K562 (cell line): ENCODE data around the gene MSH3. TPM values are rescaled to one million over a fixed set of nuclear protein-coding genes. Genes with fewer than 3 reads are reported as not detected.
"Not testable (repeated sequence)": the region's sequence is repeated elsewhere in the genome, so short reads cannot be mapped to it uniquely, and the experiment has no call there.

Experiments
- ATAC-seq: fragments of 200-7000 bp; cut with Tn5 transposase; 3 replicates; pipeline ENCODE4 v1.9.1; 2020; ENCODE audit warnings: moderate library complexity
- BruUV-seq: library from RNA; stranded (reverse); fragments of 400-500 nt; replicated peaks from 2 replicates; lab custom pipeline; 2021; lab: Mats Ljungman, UMichigan
- CTCF ChIA-PET: fragments of 300-600 bp; formaldehyde crosslinking; extraction: SDS; loops from one replicate; lab custom pipeline; 2021; ENCODE audit warnings: low intra/inter-chr PET ratio; lab: Yijun Ruan, JAX
- POLR2A ChIA-PET: fragments of 300-600, 350-650 bp; sonication (Branson Sonifier 250); formaldehyde crosslinking; extraction: SDS; loops from one replicate; lab custom pipeline; 2021; ENCODE audit warnings: antibody characterized with exemption, inconsistent platforms; lab: Yijun Ruan, JAX
- DNase-seq, 4 experiments: peaks; one replicate each; pipeline versions ENCODE4 v3.0.0 to v3.0.0-alpha.2; 2011 to 2018; ENCODE audit warnings: low spot score in 3 of 4, mixed read lengths in 3 of 4; ENCODE audit errors: extremely low read depth in 1 of 4
- FAIRE-seq: peaks from 2 replicates; lab custom pipeline; 2011; peaks lifted over from hg19 to GRCh38; lab: Jason Lieb, UNC
- H2AFZ ChIP-seq: 2 replicates; pipeline ENCODE4 v1.6.0; 2011; ENCODE audit warnings: low read depth, low read length, control low read depth, inconsistent platforms
- H3K27ac ChIP-seq: fragments of 200-600 bp; 3 replicates; pipeline ENCODE4 v1.8.0; 2011; ENCODE audit warnings: low read depth, mild to moderate bottlenecking, control low read depth, inconsistent platforms, low read length, moderate library complexity, mixed read lengths; ENCODE audit errors: extremely low read depth
- H3K27me3 ChIP-seq, 2 experiments: fragments of 300-600 bp in 1 of 2; 2 replicates in 1 of 2; 3 replicates in 1 of 2; pipeline versions ENCODE4 v1.6.0 to v1.8.0; 2011; ENCODE audit warnings: inconsistent platforms in 2 of 2, low read length in 2 of 2, mild to moderate bottlenecking in 1 of 2, mixed read lengths in 1 of 2, moderate library complexity in 1 of 2; ENCODE audit not compliant: control insufficient read depth in 2 of 2, insufficient read depth in 2 of 2
- H3K36me3 ChIP-seq: fragments of 300-600 bp; 3 replicates; pipeline ENCODE4 v1.8.0; 2011; ENCODE audit warnings: mild to moderate bottlenecking, low read length, inconsistent platforms; ENCODE audit not compliant: control insufficient read depth, insufficient read depth
- H3K4me1 ChIP-seq, 2 experiments: fragments of 200-600 bp in 1 of 2; replicated peaks in 1 of 2; 2 replicates in 1 of 2; 3 replicates in 1 of 2; pipeline versions ENCODE4 v1.5.1 to v1.8.0; 2011; ENCODE audit warnings: inconsistent platforms in 2 of 2, low read length in 2 of 2, mild to moderate bottlenecking in 1 of 2, mixed read lengths in 1 of 2, moderate library complexity in 1 of 2; ENCODE audit not compliant: control insufficient read depth in 2 of 2, insufficient read depth in 2 of 2
- H3K4me2 ChIP-seq: 2 replicates; pipeline ENCODE4 v1.6.1; 2011; ENCODE audit warnings: low read length, control low read depth, inconsistent platforms, mixed read lengths; ENCODE audit not compliant: insufficient read depth
- H3K4me3 ChIP-seq: fragments of 200-600 bp; sonication (generic), shearing (Covaris generic); 2 replicates; pipeline ENCODE4 v1.5.1; 2016; ENCODE audit warnings: control low read depth, inconsistent platforms
- H3K79me2 ChIP-seq: fragments of 200-600 bp; 3 replicates; pipeline ENCODE4 v1.8.0; 2011; ENCODE audit warnings: low read length, inconsistent platforms; ENCODE audit not compliant: control insufficient read depth, insufficient read depth
- H3K9ac ChIP-seq, 2 experiments: 2 replicates each; pipeline versions ENCODE4 v1.6.0 to v1.6.1; 2011; ENCODE audit warnings: low read depth in 2 of 2, low read length in 2 of 2, control low read depth in 1 of 2, inconsistent platforms in 1 of 2, mild to moderate bottlenecking in 1 of 2, mixed read lengths in 1 of 2; ENCODE audit not compliant: insufficient read depth in 1 of 2
- H3K9me1 ChIP-seq: one replicate; pipeline ENCODE4 v1.6.0; 2011; ENCODE audit warnings: inconsistent platforms, mild to moderate bottlenecking, low read length, moderate library complexity; ENCODE audit not compliant: control insufficient read depth, insufficient read depth
- H3K9me3 ChIP-seq: replicated peaks from 2 replicates; pipeline ENCODE4 v1.5.1; 2011; ENCODE audit warnings: low read depth, low read length, inconsistent platforms; ENCODE audit not compliant: control insufficient read depth, insufficient read depth
- H4K20me1 ChIP-seq: replicated peaks from 2 replicates; pipeline ENCODE4 v1.6.1; 2011; ENCODE audit warnings: low read length, inconsistent platforms, mixed read lengths; ENCODE audit not compliant: control insufficient read depth, insufficient read depth
- ARNT ChIP-seq, 2 experiments: fragments of 450-650 bp; IDR thresholded peaks; 2 replicates each; pipeline ENCODE4 v1.6.1; 2016; ENCODE audit warnings: mild to moderate bottlenecking in 1 of 2
- CHD4 ChIP-seq: fragments of 200-600 bp; sonication (generic); IDR thresholded peaks from 3 replicates; pipeline ENCODE4 v1.6.1; 2012; ENCODE audit warnings: low read depth, mild to moderate bottlenecking, mixed read lengths, low read length, inconsistent platforms; ENCODE audit not compliant: insufficient read depth, insufficient replicate concordance, poor library complexity, severe bottlenecking
- ETV5 ChIP-seq: sonication (generic); formaldehyde crosslinking; IDR thresholded peaks from 2 replicates; pipeline ENCODE4 v1.4.0; 2020; ENCODE audit warnings: low read depth, mild to moderate bottlenecking, missing genetic modification reagents
- FOXP1 ChIP-seq: sonication (generic); formaldehyde crosslinking; IDR thresholded peaks from 2 replicates; pipeline ENCODE4 v1.8.0; 2022; ENCODE audit warnings: mild to moderate bottlenecking, missing genetic modification reagents
- GATA2 ChIP-seq: sonication (generic); formaldehyde crosslinking; IDR thresholded peaks from 2 replicates; pipeline ENCODE4 v1.4.0; 2020; ENCODE audit warnings: mild to moderate bottlenecking, missing genetic modification reagents
- GATAD2B ChIP-seq: fragments of 450-650 bp; IDR thresholded peaks from 2 replicates; pipeline ENCODE4 v1.6.1; 2017; ENCODE audit warnings: mild to moderate bottlenecking, borderline replicate concordance
- POLR2AphosphoS5 ChIP-seq: IDR thresholded peaks from 2 replicates; pipeline ENCODE4 v1.6.1; 2011; ENCODE audit warnings: mild to moderate bottlenecking, low read depth, low read length, moderate library complexity; ENCODE audit not compliant: control insufficient read depth, insufficient read depth
- POU5F1 ChIP-seq: fragments of 150-350 bp; IDR thresholded peaks from 2 replicates; pipeline ENCODE4 v1.6.1; 2014; ENCODE audit warnings: borderline replicate concordance, low read length, low read depth, mild to moderate bottlenecking; ENCODE audit not compliant: partially characterized antibody
- PTRF ChIP-seq: fragments of 450-650 bp; IDR thresholded peaks from 2 replicates; pipeline ENCODE4 v1.6.1; 2016; ENCODE audit warnings: mild to moderate bottlenecking, missing genetic modification characterization, missing compliant biosample characterization
- PTTG1 ChIP-seq: fragments of 450-650 bp; IDR thresholded peaks from 2 replicates; pipeline ENCODE4 v1.6.1; 2016; ENCODE audit warnings: low read depth, mild to moderate bottlenecking, missing genetic modification characterization, missing compliant biosample characterization
- SIN3A ChIP-seq, 2 experiments: fragments of 150-350 bp in 1 of 2; IDR thresholded peaks; 2 replicates each; pipeline ENCODE4 v1.6.1; 2011 to 2016; ENCODE audit warnings: borderline replicate concordance in 2 of 2, low read depth in 2 of 2, low read length in 2 of 2, mild to moderate bottlenecking in 2 of 2, moderate library complexity in 2 of 2; ENCODE audit not compliant: control insufficient read depth in 1 of 2
- TAF15 ChIP-seq: fragments of 200-400 bp; formaldehyde crosslinking; IDR thresholded peaks from 2 replicates; pipeline ENCODE4 v1.6.1; 2017; ENCODE audit warnings: mild to moderate bottlenecking, low read depth, low read length, moderate library complexity
- ZBTB1 ChIP-seq: sonication (generic); formaldehyde crosslinking; IDR thresholded peaks from 2 replicates; pipeline ENCODE4 v1.8.1; 2023; ENCODE audit warnings: missing genetic modification reagents, low read depth, mild to moderate bottlenecking, borderline replicate concordance
- ZNF24 ChIP-seq: fragments of 450-650 bp; IDR thresholded peaks from 2 replicates; pipeline ENCODE4 v1.6.1; 2016
- ZNF57 ChIP-seq: fragments of 450-650 bp; formaldehyde crosslinking; IDR thresholded peaks from 2 replicates; pipeline ENCODE4 v1.4.0; 2020; ENCODE audit warnings: mild to moderate bottlenecking, moderate library complexity
- ZNF589 ChIP-seq: fragments of 200-800 bp; sonication (Bioruptor generic); IDR thresholded peaks from 2 replicates; pipeline ENCODE4 v1.6.1; 2016; ENCODE audit warnings: low read depth, missing genetic modification characterization, missing compliant biosample characterization
- WGBS: fragments of 100-300 bp; shearing (Covaris generic); methylation state at CpG from one replicate; pipeline ENCODE4 v1.1.6; 2016; ENCODE audit warnings: low coverage, mixed read lengths; ENCODE audit not compliant: insufficient coverage; ENCODE audit errors: missing lambda C conversion rate; 5-methylcytosine and 5-hydroxymethylcytosine counted together
- in situ Hi-C: fragments of 300-500 bp; cut with MboI; formaldehyde crosslinking; loops from 4 replicates; pipeline ENCODE4 v1.15.0; 2018; ENCODE audit warnings: inconsistent platforms, mixed read lengths
- intact Hi-C: fragments of 100-400 bp; cut with micrococcal nuclease; formaldehyde crosslinking; loops from 2 replicates; pipeline ENCODE4 v1.14.2; 2022
- polyA plus RNA-seq, 8 experiments: library from polyadenylated mRNA; depleted of rRNA in 4 of 8; stranded (reverse) in 5 of 8; unstranded in 3 of 8; fragments of >200 nt; fragmentation: Nextera tagmentation in 2 of 8; fragmentation: Illumina TruSeq in 1 of 8; extraction: Ambion mirVana in 2 of 8; extraction: Trizol in 1 of 8; gene quantifications; 2 replicates each; pipeline versions ENCODE4 v1.2.1 to v1.2.3, GENCODE V29; 2011 to 2014; ENCODE audit warnings: inconsistent platforms in 1 of 8, missing spikeins in 1 of 8
- total RNA-seq, 7 experiments: library from RNA; depleted of rRNA in 6 of 7; stranded (reverse); fragments of >200 nt in 6 of 7; fragmentation: Illumina TruSeq in 2 of 7; extraction: Trizol in 2 of 7; gene quantifications; 2 replicates each; pipeline versions ENCODE4 v1.2.1 to v1.2.3, GENCODE V29; 2011 to 2021; ENCODE audit warnings: low replicate concordance in 1 of 7
- TF ChIP-seq, protein P1 (sequence below): sonication (generic); formaldehyde crosslinking; IDR thresholded peaks from 2 replicates; pipeline ENCODE4 v1.8.0; 2022; ENCODE audit warnings: missing genetic modification reagents, mild to moderate bottlenecking, moderate library complexity, borderline replicate concordance

The MSH3 gene
- total and polyA plus RNA-seq, 9 of the 15 experiments (the other 6 are each of a cell fraction or from before 2014, with no cell fraction given) = 3.9 to 17.2 (median 13.2) TPM

DNA sequence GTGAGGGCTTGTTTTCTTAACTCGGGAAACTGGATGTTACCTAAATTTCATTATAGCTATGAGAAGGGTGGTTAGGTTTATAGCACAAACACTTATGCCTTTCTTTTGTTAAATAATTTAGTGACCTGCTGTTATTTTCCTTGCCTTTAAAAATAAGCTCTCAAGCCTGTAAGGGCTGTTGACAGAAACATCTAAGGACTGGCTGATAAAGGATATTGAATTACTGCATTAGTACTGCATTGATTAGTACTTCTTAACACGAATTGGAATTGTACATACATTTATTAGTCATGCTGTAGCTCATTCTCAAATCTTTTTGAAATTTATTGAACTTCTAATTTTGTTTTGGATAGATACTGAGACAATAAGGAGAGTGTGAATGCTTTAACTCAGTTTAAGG lies 85.4 kb downstream of the MSH3 start:
- TF ChIP-seq SIN3A (IDR thresholded peaks at IDR 0.05; ENCODE audit: borderline replicate concordance in 2 of 2, control insufficient read depth in 1 of 2, low read depth in 2 of 2, low read length in 2 of 2) (no peak), ARNT (IDR thresholded peaks at IDR 0.05) (no peak), POLR2AphosphoS5 (no peak), GATA2 (CRISPR knock-in tag) (no peak), ZNF24 (no peak), GATAD2B (no peak), PTRF (tag) (no peak), FOXP1 (no peak), ZNF589 (CRISPR knock-in tag) (no peak), ZBTB1 (CRISPR knock-in tag) (no peak), ZNF57 (CRISPR knock-in tag) (no peak), PTTG1 (tag) (no peak), CHD4 (no peak), ETV5 (CRISPR knock-in tag) (no peak), POU5F1 (no peak), TAF15 (no peak)
- TF ChIP-seq, protein P1, sequence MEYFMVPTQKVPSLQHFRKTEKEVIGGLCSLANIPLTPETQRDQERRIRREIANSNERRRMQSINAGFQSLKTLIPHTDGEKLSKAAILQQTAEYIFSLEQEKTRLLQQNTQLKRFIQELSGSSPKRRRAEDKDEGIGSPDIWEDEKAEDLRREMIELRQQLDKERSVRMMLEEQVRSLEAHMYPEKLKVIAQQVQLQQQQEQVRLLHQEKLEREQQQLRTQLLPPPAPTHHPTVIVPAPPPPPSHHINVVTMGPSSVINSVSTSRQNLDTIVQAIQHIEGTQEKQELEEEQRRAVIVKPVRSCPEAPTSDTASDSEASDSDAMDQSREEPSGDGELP = no peak
- H3K79me2 ChIP-seq = no peaks in the 10 kb centered on the region
- H3K4me2 ChIP-seq = no peak overlapping the region
- ATAC-seq = no peak
- no peak overlapping the region for H3K9ac ChIP-seq
- no peak overlapping the region for H2AFZ ChIP-seq
- no peak overlapping the region for H3K27ac ChIP-seq
- no peaks in the 10 kb centered on the region for H4K20me1 ChIP-seq
- BruUV-seq = no TSS peak
- no peak for DNase-seq
- CTCF ChIA-PET = no interaction called here
- no peaks in the 10 kb centered on the region for H3K9me3 ChIP-seq
- H3K4me1 ChIP-seq = no peaks in the 10 kb centered on the region
- in situ Hi-C loops = no loop called here
- 54% methylated on average over 2 of the region's 2 CpGs for WGBS
- H3K9me1 ChIP-seq = no peaks in the 10 kb centered on the region
- no peak for FAIRE-seq
- no peak overlapping the region for H3K4me3 ChIP-seq
- POLR2A ChIA-PET = no interaction called here
- intact Hi-C loops = no loop called here
- no peaks in the 10 kb centered on the region for H3K27me3 ChIP-seq
- peaks cover 28% of the 10 kb centered on the region; the same call in 2 of the 3 replicates for H3K36me3 ChIP-seq

DNA sequence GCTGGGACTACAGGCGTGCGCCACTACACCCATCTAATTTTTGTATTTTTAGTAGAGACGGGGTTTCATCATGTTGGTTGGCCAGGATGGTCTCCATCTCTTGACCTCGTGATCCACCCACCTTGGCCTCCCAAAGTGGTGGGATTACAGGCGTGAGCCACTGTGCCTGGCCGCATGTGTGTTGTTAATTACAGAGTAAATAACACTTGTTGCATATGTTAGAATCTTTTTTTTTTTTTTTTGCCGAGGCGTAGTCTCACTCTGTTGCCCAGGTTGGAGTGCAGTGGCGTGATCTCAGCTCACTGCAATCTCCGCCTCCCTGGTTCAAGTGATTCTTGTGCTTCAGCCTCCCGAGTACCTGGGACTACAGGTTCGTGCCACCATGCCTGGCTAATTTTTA lies 86.0 kb downstream of the MSH3 start:
- peaks cover 34% of the 10 kb centered on the region; the same call in 2 of the 3 replicates for H3K36me3 ChIP-seq
- H3K9me1 ChIP-seq, FAIRE-seq, H3K4me1 ChIP-seq, intact Hi-C loops, H3K9me3 ChIP-seq, H4K20me1 ChIP-seq, H3K27me3 ChIP-seq, CTCF ChIA-PET, H2AFZ ChIP-seq, DNase-seq, H3K9ac ChIP-seq, H3K4me2 ChIP-seq, H3K27ac ChIP-seq, H3K79me2 ChIP-seq, ATAC-seq, H3K4me3 ChIP-seq, in situ Hi-C loops, BruUV-seq, POLR2A ChIA-PET: not testable (repeated sequence)
- 87% methylated on average over 10 of the region's 12 CpGs for WGBS
